SJCRH30 (cell line): ENCODE data around the gene ARL14EP. TPM values are rescaled to one million over a fixed set of nuclear protein-coding genes. Genes with fewer than 3 reads are reported as not detected.

ENCODE experiments used
- DNase-seq, 2 experiments: peaks; one replicate each; pipeline ENCODE4 v3.0.0-alpha.2; 2015 to 2020
- H3K27ac ChIP-seq: fragments of 250-450 bp; sonication (Bioruptor Pico); 2 replicates; pipeline ENCODE4 v1.5.1; 2020; ENCODE audit warnings: mild to moderate bottlenecking, moderate library complexity
- H3K27me3 ChIP-seq: fragments of 250-450 bp; sonication (Bioruptor Pico); 2 replicates; pipeline ENCODE4 v1.5.1; 2020; ENCODE audit warnings: mild to moderate bottlenecking, moderate library complexity
- H3K36me3 ChIP-seq: fragments of 250-450 bp; sonication (Bioruptor Pico); 2 replicates; pipeline ENCODE4 v1.5.1; 2020; ENCODE audit warnings: mild to moderate bottlenecking, moderate library complexity
- H3K4me1 ChIP-seq: fragments of 250-450 bp; sonication (Bioruptor Pico); 2 replicates; pipeline ENCODE4 v1.5.1; 2020; ENCODE audit warnings: mild to moderate bottlenecking, moderate library complexity
- H3K4me3 ChIP-seq: fragments of 250-450 bp; sonication (Bioruptor Pico); 2 replicates; pipeline ENCODE4 v1.5.1; 2020; ENCODE audit warnings: mild to moderate bottlenecking, moderate library complexity
- H3K9me3 ChIP-seq: fragments of 250-450 bp; sonication (Bioruptor Pico); replicated peaks from 2 replicates; pipeline ENCODE4 v1.5.1; 2020; ENCODE audit warnings: mild to moderate bottlenecking, moderate library complexity
- total RNA-seq: library from RNA; depleted of rRNA; stranded (reverse); fragments of >200 nt; shearing (Covaris generic); gene quantifications from 2 replicates; pipeline ENCODE4 v1.2.3, GENCODE V29; 2014

The ARL14EP gene
- total RNA-seq, 1 experiment from 2014 or later: 30.8 TPM

DNA sequence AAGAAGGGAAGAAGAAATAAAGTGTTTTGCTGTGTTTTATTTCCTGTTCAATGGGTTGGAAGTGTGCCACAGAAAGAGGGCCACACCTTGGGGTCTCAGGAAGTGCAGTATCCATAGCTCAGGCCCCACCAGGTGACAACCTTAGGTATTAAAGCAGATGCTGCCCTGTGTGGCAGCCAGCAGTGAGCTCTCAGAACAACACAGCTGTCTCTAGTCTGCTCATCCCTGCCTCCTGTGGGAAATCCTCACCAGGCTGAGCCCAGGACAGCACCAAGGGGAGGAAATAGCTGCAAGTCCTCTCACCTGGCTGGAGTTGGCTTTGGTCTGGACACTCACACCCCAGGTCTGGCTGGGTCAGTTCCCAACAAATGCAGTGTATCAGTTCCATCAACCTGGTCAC is 25.1 kb downstream of the ARL14EP start:
- Histone ChIP-seq H3K27ac (no peak overlapping the region), H3K4me3 (no peak overlapping the region), H3K9me3 (no peaks in the 10 kb centered on the region), H3K27me3 (no peaks in the 10 kb centered on the region), H3K4me1 (no peaks in the 10 kb centered on the region; the same call in 1 of the 2 replicates), H3K36me3 (no peaks in the 10 kb centered on the region)
- peak in 1 of 2 experiments; percentile 7 for DNase-seq

DNA sequence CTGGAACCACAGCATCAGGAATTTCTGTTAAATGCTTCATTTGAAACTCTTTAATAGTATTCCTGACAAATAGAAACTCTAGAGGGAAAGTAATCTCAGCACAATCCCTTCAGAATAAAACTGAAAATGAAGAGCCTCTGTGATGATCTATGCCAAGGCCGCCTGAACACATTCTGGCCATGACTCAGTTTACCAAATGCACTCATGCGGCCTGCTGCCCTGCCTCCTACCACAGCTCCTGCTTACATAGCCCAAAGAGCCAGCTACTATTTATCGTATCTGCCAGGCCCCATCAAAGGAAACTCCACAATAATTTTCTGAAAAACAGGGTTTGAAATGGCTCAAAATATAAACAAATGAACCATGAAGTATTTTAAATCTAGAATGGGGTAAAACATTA is 27.0 kb downstream of the ARL14EP start:
- H3K36me3 ChIP-seq: no peaks in the 10 kb centered on the region
- DNase-seq: no peak

DNA sequence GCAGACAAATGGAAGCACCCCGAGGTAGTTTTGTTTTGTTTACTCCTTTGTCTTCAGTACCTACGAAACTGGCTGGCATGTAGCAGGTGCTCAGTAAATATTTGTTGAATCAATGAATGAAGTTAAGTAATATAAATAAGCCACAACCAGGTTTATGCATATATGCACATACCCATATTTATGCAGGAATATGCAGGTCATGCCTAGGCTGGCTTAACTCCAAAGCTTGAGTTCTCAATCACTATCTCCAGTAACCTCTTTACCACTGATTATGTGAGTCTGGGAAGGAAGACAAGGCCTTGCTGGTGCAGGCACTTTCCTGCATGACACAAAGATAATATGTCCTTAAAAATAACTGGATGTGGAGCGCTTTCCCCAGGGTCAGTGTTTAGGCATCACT is 27.5 kb downstream of the ARL14EP start:
- Histone ChIP-seq H3K36me3 (no peaks in the 10 kb centered on the region), H3K27me3 (no peaks in the 10 kb centered on the region), H3K4me3 (no peak overlapping the region), H3K9me3 (no peaks in the 10 kb centered on the region), H3K4me1 (no peaks in the 10 kb centered on the region; the same call in 1 of the 2 replicates), H3K27ac (no peak overlapping the region)
- DNase-seq: no peak

More for the DNA sequence above, 27.0 kb downstream of the ARL14EP start:
- no peaks in the 10 kb centered on the region for H3K9me3 ChIP-seq
- no peak overlapping the region for H3K4me3 ChIP-seq
- H3K27ac ChIP-seq: no peak overlapping the region
- no peaks in the 10 kb centered on the region; the same call in 1 of the 2 replicates for H3K4me1 ChIP-seq
- no peaks in the 10 kb centered on the region for H3K27me3 ChIP-seq

DNA sequence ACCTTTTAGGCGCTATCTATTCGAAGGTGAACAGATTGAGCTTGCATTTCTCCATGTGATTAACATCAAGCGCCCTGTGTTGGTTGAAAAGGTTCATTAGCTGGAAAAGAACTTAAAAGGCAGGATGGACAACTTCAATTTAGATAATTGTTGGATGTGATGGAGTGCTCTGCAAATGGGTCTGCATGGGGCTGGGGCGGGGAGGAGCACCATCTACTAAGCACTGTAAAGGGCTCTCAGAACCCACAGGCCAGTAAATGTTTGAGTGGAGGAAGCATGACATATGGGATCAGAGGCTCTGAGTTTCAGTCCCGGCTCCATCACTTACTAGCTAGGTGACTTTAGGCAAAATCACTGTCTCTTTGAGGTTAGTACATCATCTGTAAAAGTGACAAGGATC is 28.2 kb downstream of the ARL14EP start:
- no peaks in the 10 kb centered on the region for H3K36me3 ChIP-seq
- no peak for DNase-seq
- H3K27ac ChIP-seq: no peak overlapping the region
- no peaks in the 10 kb centered on the region for H3K27me3 ChIP-seq
- no peaks in the 10 kb centered on the region; the same call in 1 of the 2 replicates for H3K4me1 ChIP-seq
- no peak overlapping the region for H3K4me3 ChIP-seq
- H3K9me3 ChIP-seq: no peaks in the 10 kb centered on the region

- H3K4me1 ChIP-seq: no peaks in the 10 kb centered on the region
- no peaks in the 10 kb centered on the region for H3K27me3 ChIP-seq
- no peaks in the 10 kb centered on the region for H3K9me3 ChIP-seq
- no peaks in the 10 kb centered on the region for H3K36me3 ChIP-seq
- DNase-seq: no peak
- H3K4me3 ChIP-seq: no peak overlapping the region
- H3K27ac ChIP-seq: no peak overlapping the region
Measured at GRCh38 chr11:30356391-30356790, 33.5 kb downstream of the ARL14EP start.

GRCh38 chr11:30357872-30358271 is 35.0 kb downstream of the ARL14EP start:
- Histone ChIP-seq H3K4me3 (no peak overlapping the region), H3K27ac (no peak overlapping the region), H3K9me3 (no peaks in the 10 kb centered on the region), H3K27me3 (no peaks in the 10 kb centered on the region), H3K4me1 (no peaks in the 10 kb centered on the region), H3K36me3 (no peaks in the 10 kb centered on the region)
- DNase-seq: no peak

GRCh38 chr11:30358536-30358935 is 35.6 kb downstream of the ARL14EP start:
- no peaks in the 10 kb centered on the region for H3K27me3 ChIP-seq
- no peak for DNase-seq
- H3K9me3 ChIP-seq: no peaks in the 10 kb centered on the region
- H3K36me3 ChIP-seq: no peaks in the 10 kb centered on the region
- no peak overlapping the region for H3K27ac ChIP-seq
- H3K4me3 ChIP-seq: no peak overlapping the region
- peaks cover 1% of the 10 kb centered on the region; the same call in 1 of the 2 replicates for H3K4me1 ChIP-seq

DNA sequence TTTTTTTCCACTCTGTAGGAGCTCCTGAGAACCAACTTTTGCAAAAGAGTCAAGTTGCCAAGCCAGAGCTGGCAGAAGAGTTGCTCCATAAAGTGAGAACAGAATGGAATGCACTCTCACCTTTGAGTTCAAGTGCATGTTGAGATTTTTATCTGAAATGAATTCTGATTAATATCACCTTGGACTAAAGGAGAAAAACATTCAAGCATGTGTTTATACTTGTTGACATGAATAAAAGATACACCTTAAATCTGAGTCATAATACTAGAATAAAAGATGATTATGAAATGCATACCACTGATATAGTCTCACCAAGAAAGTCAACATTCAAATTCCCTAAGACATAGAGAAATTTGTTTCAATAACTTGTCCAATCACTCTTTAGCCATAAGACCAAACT is 37.8 kb downstream of the ARL14EP start:
- Histone ChIP-seq H3K27me3 (no peaks in the 10 kb centered on the region), H3K9me3 (no peaks in the 10 kb centered on the region), H3K4me1 (peaks cover 20% of the 10 kb centered on the region), H3K27ac (no peak overlapping the region), H3K36me3 (no peaks in the 10 kb centered on the region), H3K4me3 (no peak overlapping the region)
- no peak for DNase-seq

- peak; percentile 27 to 67 for DNase-seq
- no peak overlapping the region; the same call in 1 of the 2 replicates for H3K4me3 ChIP-seq
- no peaks in the 10 kb centered on the region for H3K9me3 ChIP-seq
- no peaks in the 10 kb centered on the region for H3K27me3 ChIP-seq
- H3K36me3 ChIP-seq: no peaks in the 10 kb centered on the region
- peaks cover 32% of the 10 kb centered on the region for H3K4me1 ChIP-seq
- peak overlapping the region; percentile 39; the same call in 1 of the 2 replicates for H3K27ac ChIP-seq
Measured at GRCh38 chr11:30364139-30364836, 41.4 kb downstream of the ARL14EP start.

- no peak overlapping the region; the same call in 1 of the 2 replicates for H3K4me3 ChIP-seq
- no peaks in the 10 kb centered on the region for H3K36me3 ChIP-seq
- H3K9me3 ChIP-seq: no peaks in the 10 kb centered on the region
- DNase-seq: no peak
- peak overlapping the region; percentile 39; the same call in 1 of the 2 replicates for H3K27ac ChIP-seq
- H3K27me3 ChIP-seq: no peaks in the 10 kb centered on the region
- H3K4me1 ChIP-seq: peaks cover 32% of the 10 kb centered on the region
Measured at GRCh38 chr11:30364837-30365482, 42.1 kb downstream of the ARL14EP start.

DNA sequence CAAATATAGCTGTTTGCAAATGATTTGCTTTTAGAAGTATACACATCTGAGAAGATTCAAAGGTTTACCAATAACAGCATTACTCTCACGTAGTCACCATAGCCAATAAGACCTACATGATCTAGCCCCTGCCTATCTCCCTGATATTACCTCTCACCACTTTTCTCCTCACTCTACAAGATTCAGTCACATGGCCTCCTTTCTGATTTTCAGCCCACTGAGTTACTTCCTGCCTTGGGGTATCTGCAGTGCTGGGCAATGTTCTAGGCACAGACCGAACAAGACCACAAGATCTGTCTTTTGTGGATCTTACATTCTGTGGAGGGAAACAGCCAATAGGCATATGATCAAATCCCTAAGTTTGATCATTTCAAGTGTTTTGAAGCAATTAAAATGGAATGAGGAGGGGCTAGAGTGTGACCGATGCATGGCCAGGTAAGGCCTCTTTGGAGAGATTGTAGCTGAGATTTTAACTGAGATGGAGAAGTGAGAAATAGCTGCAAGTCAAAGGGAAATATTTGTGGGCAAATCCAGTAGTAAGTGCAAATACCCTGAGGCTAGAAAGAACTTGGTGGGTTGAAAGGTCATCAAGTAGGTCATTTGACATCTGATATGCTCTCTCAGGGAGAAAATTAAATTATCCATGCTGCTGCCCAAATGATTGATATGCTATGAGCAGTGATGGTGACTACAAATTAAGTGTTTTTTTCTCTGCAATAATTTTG is 43.1 kb downstream of the ARL14EP start:
- H3K4me3 ChIP-seq: no peak overlapping the region
- H3K27ac ChIP-seq: peak overlapping the region; percentile 24
- no peaks in the 10 kb centered on the region for H3K9me3 ChIP-seq
- peaks cover 32% of the 10 kb centered on the region for H3K4me1 ChIP-seq
- no peaks in the 10 kb centered on the region for H3K27me3 ChIP-seq
- no peaks in the 10 kb centered on the region for H3K36me3 ChIP-seq
- DNase-seq: peak; percentile 17 to 70

DNA sequence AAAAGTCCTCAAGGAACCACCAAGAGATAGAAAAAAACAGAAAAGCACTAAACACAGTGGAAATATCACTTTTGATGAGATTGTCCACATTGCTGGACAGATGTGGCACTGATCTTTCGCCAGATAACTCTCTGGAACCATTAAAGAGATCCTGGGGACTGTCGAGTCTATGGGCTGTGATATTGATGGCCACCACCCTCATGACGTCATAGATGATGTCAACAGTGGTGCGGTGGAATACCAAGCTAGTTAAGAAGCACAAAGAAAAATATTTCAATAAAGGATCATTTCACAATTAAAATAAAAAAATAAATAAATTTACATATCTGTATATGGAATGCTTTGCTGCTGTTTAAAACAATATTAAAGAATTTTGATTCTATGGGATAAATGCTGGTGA is 45.5 kb downstream of the ARL14EP start:
- Histone ChIP-seq H3K27me3 (no peaks in the 10 kb centered on the region), H3K36me3 (no peaks in the 10 kb centered on the region), H3K4me1 (peaks cover 32% of the 10 kb centered on the region), H3K4me3 (no peak overlapping the region), H3K9me3 (no peaks in the 10 kb centered on the region), H3K27ac (no peak overlapping the region)
- no peak for DNase-seq

DNA sequence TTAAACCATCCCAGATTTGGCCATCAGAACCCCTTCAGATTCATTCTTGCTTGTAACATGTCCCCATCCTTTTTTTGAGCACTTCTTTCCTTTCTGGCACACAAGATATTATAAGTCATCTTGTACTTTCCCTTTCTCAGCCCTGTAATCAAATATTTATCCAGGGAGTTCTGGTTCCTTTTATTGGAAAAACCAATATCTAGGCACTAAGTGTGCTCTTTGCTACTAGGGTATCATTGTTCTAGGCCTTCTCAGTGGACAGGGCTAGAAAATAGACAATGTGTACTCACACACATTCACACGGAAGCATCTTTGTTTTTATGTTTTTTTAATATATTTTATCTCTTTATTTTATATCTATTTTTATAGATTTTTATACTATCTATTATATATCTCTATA is 47.3 kb downstream of the ARL14EP start:
- DNase-seq: no peak

GRCh38 chr11:30377347-30377746 is 54.4 kb downstream of the ARL14EP start:
- no peaks in the 10 kb centered on the region for H3K4me1 ChIP-seq
- no peak for DNase-seq

More for the DNA sequence above, 47.3 kb downstream of the ARL14EP start:
- no peaks in the 10 kb centered on the region for H3K27me3 ChIP-seq
- H3K4me1 ChIP-seq: peaks cover 18% of the 10 kb centered on the region
- H3K4me3 ChIP-seq: no peak overlapping the region
- no peak overlapping the region for H3K27ac ChIP-seq
- H3K36me3 ChIP-seq: no peaks in the 10 kb centered on the region
- no peaks in the 10 kb centered on the region for H3K9me3 ChIP-seq

GRCh38 chr11:30380846-30381245 is 57.9 kb downstream of the ARL14EP start:
- H3K36me3 ChIP-seq: no peaks in the 10 kb centered on the region
- H3K4me1 ChIP-seq: no peaks in the 10 kb centered on the region
- no peaks in the 10 kb centered on the region for H3K27me3 ChIP-seq
- DNase-seq: no peak
- no peak overlapping the region for H3K27ac ChIP-seq
- no peaks in the 10 kb centered on the region for H3K9me3 ChIP-seq
- H3K4me3 ChIP-seq: no peak overlapping the region

More at GRCh38 chr11:30377347-30377746, 54.4 kb downstream of the ARL14EP start:
- no peaks in the 10 kb centered on the region for H3K9me3 ChIP-seq
- no peak overlapping the region for H3K4me3 ChIP-seq
- H3K27ac ChIP-seq: no peak overlapping the region
- no peaks in the 10 kb centered on the region for H3K36me3 ChIP-seq
- no peaks in the 10 kb centered on the region for H3K27me3 ChIP-seq
